ENCODE results near the gene BTBD9.
"Not testable (repeated sequence)": the region's sequence is repeated elsewhere in the genome, so short reads cannot be mapped to it uniquely, and the experiment has no call there.

The BTBD9 gene

GRCh38 chr6:38375937-38376336 lies 263.8 kb downstream of the BTBD9 start:
- no peak for ATAC-seq

- no peak for ATAC-seq
Measured at GRCh38 chr6:38375341-38375740, 264.4 kb downstream of the BTBD9 start.

GRCh38 chr6:38371881-38372280 lies 267.8 kb downstream of the BTBD9 start:
- ATAC-seq, result no peak

- no peak for ATAC-seq
Measured at GRCh38 chr6:38370653-38371601, 268.8 kb downstream of the BTBD9 start.

GRCh38 chr6:38367231-38367630 lies 272.5 kb downstream of the BTBD9 start:
- no peak for ATAC-seq

- ATAC-seq, result no peak
Measured at GRCh38 chr6:38366234-38366633, 273.5 kb downstream of the BTBD9 start.

GRCh38 chr6:38364775-38365174 lies 275.0 kb downstream of the BTBD9 start:
- ATAC-seq, result no peak

- no peak for ATAC-seq
Measured at GRCh38 chr6:38364127-38364526, 275.6 kb downstream of the BTBD9 start.

GRCh38 chr6:38355519-38355918 lies 284.2 kb downstream of the BTBD9 start:
- ATAC-seq, result no peak

- peak in 1 of 2 donors; percentile 45 for ATAC-seq
Measured at GRCh38 chr6:38354905-38355304, 284.8 kb downstream of the BTBD9 start.

- no peak for ATAC-seq
Measured at GRCh38 chr6:38354037-38354381, 285.7 kb downstream of the BTBD9 start.

GRCh38 chr6:38353310-38354036 lies 286.3 kb downstream of the BTBD9 start:
- ATAC-seq, result no peak

GRCh38 chr6:38352636-38353035 lies 287.1 kb downstream of the BTBD9 start:
- ATAC-seq, result no peak

- ATAC-seq, result no peak
Measured at GRCh38 chr6:38350942-38351341, 288.8 kb downstream of the BTBD9 start.

- ATAC-seq, result no peak
Measured at GRCh38 chr6:38350220-38350619, 289.5 kb downstream of the BTBD9 start.

- ATAC-seq, result no peak
Measured at GRCh38 chr6:38349795-38350194, 289.9 kb downstream of the BTBD9 start.

GRCh38 chr6:38349221-38349620 lies 290.5 kb downstream of the BTBD9 start:
- no peak for ATAC-seq

- ATAC-seq, result no peak
Measured at GRCh38 chr6:38348371-38348770, 291.4 kb downstream of the BTBD9 start.

- ATAC-seq, result not testable (repeated sequence)
Measured at GRCh38 chr6:38347829-38348228, 291.9 kb downstream of the BTBD9 start.

GRCh38 chr6:38346291-38347079 lies 293.2 kb downstream of the BTBD9 start:
- ATAC-seq, result no peak

- no peak for ATAC-seq
Measured at GRCh38 chr6:38345586-38345985, 294.1 kb downstream of the BTBD9 start.

GRCh38 chr6:38341496-38341895 lies 298.2 kb downstream of the BTBD9 start:
- ATAC-seq, result no peak

GRCh38 chr6:38339914-38340313 lies 299.8 kb downstream of the BTBD9 start:
- no peak for ATAC-seq
